DND-41 (cell line): ENCODE results near the gene ACSF3.

Experiments used
- ATAC-seq: fragments of 200-7000 bp; cut with Tn5 transposase; 3 replicates; pipeline ENCODE4 v1.9.1; 2021; ENCODE audit warnings: low read depth; ENCODE audit not compliant: insufficient read depth
- DNase-seq: peaks from one replicate; pipeline ENCODE4 v3.0.0-alpha.2; 2020
- H2AFZ ChIP-seq: 2 replicates; pipeline ENCODE4 v1.6.0; 2012; ENCODE audit warnings: low read depth, low read length
- H3K27ac ChIP-seq: 2 replicates; pipeline ENCODE4 v1.5.1; 2012; ENCODE audit warnings: low read length, inconsistent platforms
- H3K27me3 ChIP-seq: fragments of 200-600 bp; sonication (generic); 2 replicates; pipeline ENCODE4 v1.6.0; 2012; ENCODE audit warnings: low read length, mild to moderate bottlenecking, inconsistent platforms; ENCODE audit not compliant: insufficient read depth, poor library complexity
- H3K36me3 ChIP-seq: 2 replicates; pipeline ENCODE4 v1.5.1; 2012; ENCODE audit warnings: low read length, inconsistent platforms; ENCODE audit not compliant: insufficient read depth
- H3K4me1 ChIP-seq: 2 replicates; pipeline ENCODE4 v1.5.1; 2012; ENCODE audit warnings: mild to moderate bottlenecking, low read length; ENCODE audit not compliant: insufficient read depth
- H3K4me2 ChIP-seq: 2 replicates; pipeline ENCODE4 v1.6.0; 2012; ENCODE audit warnings: mild to moderate bottlenecking, moderate library complexity, low read length, inconsistent platforms; ENCODE audit not compliant: insufficient read depth
- H3K4me3 ChIP-seq, 2 experiments: fragments of 200-600 bp in 1 of 2; shearing (Covaris generic) in 1 of 2; 2 replicates each; pipeline ENCODE4 v1.5.1; 2012 to 2016; ENCODE audit warnings: inconsistent platforms in 2 of 2, low read length in 2 of 2, mild to moderate bottlenecking in 2 of 2, low read depth in 1 of 2, moderate library complexity in 1 of 2
- H3K79me2 ChIP-seq: 2 replicates; pipeline ENCODE4 v1.6.0; 2012; ENCODE audit warnings: low read length, inconsistent platforms; ENCODE audit not compliant: insufficient read depth
- H3K9ac ChIP-seq: 2 replicates; pipeline ENCODE4 v1.6.0; 2012; ENCODE audit warnings: low read depth, mild to moderate bottlenecking, inconsistent platforms, low read length, moderate library complexity
- H3K9me3 ChIP-seq: 2 replicates; pipeline ENCODE4 v1.5.1; 2012; ENCODE audit warnings: low read length, moderate library complexity, mild to moderate bottlenecking, inconsistent platforms; ENCODE audit not compliant: insufficient read depth, severe bottlenecking
- H4K20me1 ChIP-seq: 2 replicates; pipeline ENCODE4 v1.6.0; 2012; ENCODE audit warnings: low read length; ENCODE audit not compliant: insufficient read depth
- EZH2 ChIP-seq: IDR thresholded peaks from 3 replicates; pipeline ENCODE4 v1.6.1; 2012; ENCODE audit warnings: borderline replicate concordance, low read depth, mild to moderate bottlenecking, moderate library complexity, low read length, inconsistent platforms; ENCODE audit not compliant: severe bottlenecking
- TF ChIP-seq, protein P1 (sequence below): IDR thresholded peaks from 2 replicates; pipeline ENCODE4 v1.5.1; 2012; ENCODE audit warnings: borderline replicate concordance, low read length, moderate library complexity, mild to moderate bottlenecking; ENCODE audit not compliant: poor library complexity, severe bottlenecking; ENCODE audit errors: extremely low read depth

Gene ACSF3

DNA sequence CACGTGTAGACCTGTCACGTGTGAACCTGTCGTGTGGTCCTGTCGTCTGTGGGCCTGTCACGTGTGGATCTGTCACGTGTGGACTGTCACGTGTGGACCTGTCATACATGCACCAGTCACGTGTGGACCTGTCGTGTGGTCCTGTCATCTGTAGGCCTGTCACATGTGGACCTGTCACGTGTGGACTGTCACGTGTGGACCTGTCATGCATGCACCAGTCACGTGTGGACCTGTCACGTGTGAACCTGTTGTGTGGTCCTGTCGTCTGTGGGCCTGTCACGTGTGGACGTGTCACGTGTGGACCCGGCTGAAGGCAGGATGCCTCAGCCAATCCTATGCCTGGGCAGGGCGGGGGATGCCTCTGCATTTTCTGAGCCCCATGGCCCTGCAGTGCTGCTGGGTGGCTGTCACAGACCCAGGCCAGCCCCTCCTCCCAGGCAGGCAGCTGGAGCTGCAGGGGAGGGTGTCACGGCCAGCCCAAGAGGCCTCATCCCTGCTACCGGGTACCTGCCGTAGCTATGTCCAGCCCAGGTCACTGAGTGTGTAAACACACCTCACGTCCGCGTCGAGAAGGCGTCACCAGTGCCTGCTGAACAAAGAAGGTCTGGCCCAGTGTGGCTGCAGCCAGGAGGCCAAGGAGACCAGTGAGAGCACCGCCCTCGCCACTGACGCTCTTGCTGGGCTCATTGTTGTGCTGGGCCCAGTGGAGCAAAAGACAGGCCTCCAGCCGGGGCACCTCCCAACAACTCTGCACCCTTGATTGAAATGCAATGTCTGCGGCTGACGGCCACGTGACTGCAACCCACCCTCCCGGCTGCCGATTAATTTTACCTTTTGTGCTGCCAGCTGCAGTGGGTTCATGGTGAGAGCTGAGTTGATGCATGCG lies 18.6 kb upstream of the ACSF3 start:
- Histone ChIP-seq H3K79me2 (no peaks in the 10 kb centered on the region), H4K20me1 (no peaks in the 10 kb centered on the region), H3K9ac (no peak overlapping the region), H3K4me2 (no peak overlapping the region), H3K9me3 (peaks cover 23% of the 10 kb centered on the region), H3K27ac (no peak overlapping the region), H3K27me3 (no peaks in the 10 kb centered on the region), H3K4me1 (no peaks in the 10 kb centered on the region), H3K36me3 (no peaks in the 10 kb centered on the region), H3K4me3 (no peak overlapping the region), H2AFZ (no peak overlapping the region)
- ATAC-seq (no peak), DNase-seq (no peak)
- TF ChIP-seq, protein P1, sequence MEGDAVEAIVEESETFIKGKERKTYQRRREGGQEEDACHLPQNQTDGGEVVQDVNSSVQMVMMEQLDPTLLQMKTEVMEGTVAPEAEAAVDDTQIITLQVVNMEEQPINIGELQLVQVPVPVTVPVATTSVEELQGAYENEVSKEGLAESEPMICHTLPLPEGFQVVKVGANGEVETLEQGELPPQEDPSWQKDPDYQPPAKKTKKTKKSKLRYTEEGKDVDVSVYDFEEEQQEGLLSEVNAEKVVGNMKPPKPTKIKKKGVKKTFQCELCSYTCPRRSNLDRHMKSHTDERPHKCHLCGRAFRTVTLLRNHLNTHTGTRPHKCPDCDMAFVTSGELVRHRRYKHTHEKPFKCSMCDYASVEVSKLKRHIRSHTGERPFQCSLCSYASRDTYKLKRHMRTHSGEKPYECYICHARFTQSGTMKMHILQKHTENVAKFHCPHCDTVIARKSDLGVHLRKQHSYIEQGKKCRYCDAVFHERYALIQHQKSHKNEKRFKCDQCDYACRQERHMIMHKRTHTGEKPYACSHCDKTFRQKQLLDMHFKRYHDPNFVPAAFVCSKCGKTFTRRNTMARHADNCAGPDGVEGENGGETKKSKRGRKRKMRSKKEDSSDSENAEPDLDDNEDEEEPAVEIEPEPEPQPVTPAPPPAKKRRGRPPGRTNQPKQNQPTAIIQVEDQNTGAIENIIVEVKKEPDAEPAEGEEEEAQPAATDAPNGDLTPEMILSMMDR, result no peak
- no peak for TF ChIP-seq EZH2

DNA sequence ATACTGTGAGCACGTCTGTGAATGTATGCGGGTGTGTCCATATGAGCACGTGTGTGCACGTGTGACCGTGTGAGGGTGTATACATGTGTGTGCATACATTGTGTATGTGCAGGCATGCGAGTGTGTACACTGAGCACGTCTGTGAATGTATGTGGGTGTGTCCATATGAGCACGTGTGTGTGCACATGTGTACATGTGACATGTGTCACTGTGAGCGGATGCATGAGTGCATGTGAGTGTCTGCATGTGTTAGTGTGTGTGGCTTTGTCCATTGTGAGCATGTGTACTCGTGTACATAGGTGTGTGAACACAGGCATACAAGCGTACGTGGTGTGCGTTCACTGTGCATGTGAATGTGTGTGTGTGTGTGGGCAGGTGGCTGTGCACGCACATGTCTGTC lies 17.5 kb upstream of the ACSF3 start:
- Histone ChIP-seq H3K27ac (no peak overlapping the region), H3K27me3 (no peaks in the 10 kb centered on the region), H3K4me3 (no peak overlapping the region), H2AFZ (no peak overlapping the region), H3K4me1 (no peaks in the 10 kb centered on the region), H3K4me2 (no peak overlapping the region), H3K9ac (no peak overlapping the region), H4K20me1 (no peaks in the 10 kb centered on the region), H3K36me3 (no peaks in the 10 kb centered on the region), H3K79me2 (no peaks in the 10 kb centered on the region), H3K9me3 (peaks cover 23% of the 10 kb centered on the region)
- DNase-seq, result no peak
- TF ChIP-seq, protein P1, result no peak
- no peak for TF ChIP-seq EZH2
- no peak for ATAC-seq

DNA sequence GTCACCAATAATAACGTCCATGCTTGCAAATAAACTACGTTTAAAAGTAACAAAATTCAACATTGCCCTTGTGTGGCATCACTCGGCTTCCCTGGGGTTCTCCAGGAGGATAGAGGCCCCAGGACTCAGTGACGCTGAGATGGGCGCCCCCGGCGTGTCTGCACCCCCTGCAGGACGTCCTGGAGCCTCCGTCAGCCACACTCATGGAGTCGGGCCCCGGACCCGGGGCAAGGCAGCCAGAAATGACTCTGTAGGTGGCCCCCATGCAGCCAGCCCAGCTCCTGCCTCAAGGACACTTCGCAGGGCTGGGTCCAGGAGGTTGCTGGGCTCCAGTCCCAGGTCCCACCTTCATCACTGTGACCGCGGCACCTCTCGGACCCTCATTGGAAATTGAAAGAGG lies 16.6 kb upstream of the ACSF3 start:
- Histone ChIP-seq H3K9ac (no peak overlapping the region), H2AFZ (no peak overlapping the region), H3K27ac (no peak overlapping the region), H3K9me3 (peaks cover 23% of the 10 kb centered on the region), H3K4me2 (no peak overlapping the region), H3K27me3 (no peaks in the 10 kb centered on the region), H3K4me3 (no peak overlapping the region), H4K20me1 (no peaks in the 10 kb centered on the region), H3K4me1 (no peaks in the 10 kb centered on the region), H3K36me3 (no peaks in the 10 kb centered on the region), H3K79me2 (no peaks in the 10 kb centered on the region)
- no peak for TF ChIP-seq EZH2
- TF ChIP-seq, protein P1, result no peak
- DNase-seq (no peak), ATAC-seq (no peak)
